GOT3 (cell line): Measurements from ENCODE around the gene TEAD3.

Experiments used
- DNase-seq: peaks from one replicate; lab custom pipeline; 2025; ENCODE audit warnings: mixed read lengths; lab: John Stamatoyannopoulos, UW

Gene TEAD3

GRCh38 chr6:35512740-35513139 is 15.9 kb upstream of the TEAD3 start, which contains the start of gene TULP1:
Gene TULP1, minus strand, starts transcription at chr6:35512896. Its CDS starts 38 bp downstream, at chr6:35512858.
- no peak for DNase-seq

GRCh38 chr6:35512006-35512405 is 15.1 kb upstream of the TEAD3 start:
- DNase-seq, result no peak

GRCh38 chr6:35511562-35511941 is 14.7 kb upstream of the TEAD3 start:
- DNase-seq, result no peak

GRCh38 chr6:35510916-35511561 is 14.2 kb upstream of the TEAD3 start:
- DNase-seq, result no peak

GRCh38 chr6:35508542-35508941 is 11.7 kb upstream of the TEAD3 start:
- DNase-seq, result no peak

- DNase-seq, result no peak
These were observed 11.1 kb upstream of the TEAD3 start for GRCh38 chr6:35508027-35508426.

- DNase-seq, result no peak
These were observed 10.3 kb upstream of the TEAD3 start for GRCh38 chr6:35507221-35507620.

GRCh38 chr6:35506536-35506935 is 9.7 kb upstream of the TEAD3 start:
- no peak for DNase-seq

GRCh38 chr6:35505999-35506412 is 9.1 kb upstream of the TEAD3 start:
- DNase-seq, result no peak

- DNase-seq, result no peak
These were observed 6.7 kb upstream of the TEAD3 start for GRCh38 chr6:35503534-35503933.

- DNase-seq, result no peak
These were observed 4.9 kb upstream of the TEAD3 start for GRCh38 chr6:35501784-35502183.

- DNase-seq, result no peak
These were observed 3.9 kb upstream of the TEAD3 start for GRCh38 chr6:35500782-35501181.

- DNase-seq, result no peak
These were observed 2.5 kb upstream of the TEAD3 start for GRCh38 chr6:35499372-35499771.

- no peak for DNase-seq
These were observed 1.7 kb upstream of the TEAD3 start for GRCh38 chr6:35498422-35499067.

GRCh38 chr6:35497571-35498421 is 917 bp upstream of the TEAD3 start:
- DNase-seq, result no peak

GRCh38 chr6:35496036-35496840 is 641 bp downstream of the TEAD3 start:
- DNase-seq, result no peak

- no peak for DNase-seq
These were observed 1.4 kb downstream of the TEAD3 start for GRCh38 chr6:35495258-35496035.

GRCh38 chr6:35494161-35494563 is 2.7 kb downstream of the TEAD3 start:
- no peak for DNase-seq

GRCh38 chr6:35493307-35493983 is 3.4 kb downstream of the TEAD3 start:
- DNase-seq, result no peak

GRCh38 chr6:35492974-35493284 is 4.0 kb downstream of the TEAD3 start:
- DNase-seq, result no peak
